Caco-2 (cell line): ENCODE results near the gene PARP3. TPM values are rescaled to one million over a fixed set of nuclear protein-coding genes. Genes with fewer than 3 reads are reported as not detected.

Experiments
- BruUV-seq: library from RNA; stranded (reverse); fragments of 400-500 nt; replicated peaks from 2 replicates; lab custom pipeline; 2021; lab: Mats Ljungman, UMichigan
- CTCF ChIA-PET: fragments of 300-600 bp; sonication (Branson Sonifier 250); formaldehyde crosslinking; loops from one replicate; lab custom pipeline; 2022; ENCODE audit warnings: antibody characterized with exemption; lab: Charles Lee
- POLR2A ChIA-PET: fragments of 300-600 bp; sonication (Branson Sonifier 250); formaldehyde crosslinking; loops from one replicate; lab custom pipeline; 2022; ENCODE audit warnings: antibody characterized with exemption; lab: Charles Lee
- DNase-seq, 2 experiments: peaks; one replicate each; pipeline versions ENCODE4 v3.0.0 to v3.0.0-alpha.2; 2020 to 2022
- H3K27me3 ChIP-seq: replicated peaks from 2 replicates; pipeline ENCODE4 v1.6.0; 2011; ENCODE audit warnings: low read length; ENCODE audit not compliant: control insufficient read depth, insufficient read depth
- H3K36me3 ChIP-seq: 2 replicates; pipeline ENCODE4 v1.5.1; 2011; ENCODE audit warnings: low read length; ENCODE audit not compliant: control insufficient read depth, insufficient read depth
- H3K4me1 ChIP-seq: fragments of 250-450 bp; sonication (Bioruptor Pico); 2 replicates; pipeline ENCODE4 v1.5.1; 2020; ENCODE audit warnings: mild to moderate bottlenecking
- H3K4me3 ChIP-seq: 2 replicates; pipeline ENCODE4 v1.5.1; 2011; ENCODE audit warnings: low read depth, mild to moderate bottlenecking, control low read depth, low read length
- H3K9me3 ChIP-seq: fragments of 250-450 bp; sonication (Bioruptor Pico); 2 replicates; pipeline ENCODE4 v1.5.1; 2020; ENCODE audit warnings: mild to moderate bottlenecking, moderate library complexity
- H3K27ac Mint-ChIP-seq: one replicate; pipeline ENCODE4 v1.8.0; 2022; ENCODE audit warnings: mixed read lengths; ENCODE audit not compliant: unreplicated experiment
- H3K27me3 Mint-ChIP-seq: one replicate; pipeline ENCODE4 v1.8.0; 2022; ENCODE audit warnings: mixed read lengths; ENCODE audit not compliant: insufficient read depth, unreplicated experiment
- H3K36me3 Mint-ChIP-seq: one replicate; pipeline ENCODE4 v1.8.0; 2022; ENCODE audit warnings: mild to moderate bottlenecking, mixed read lengths; ENCODE audit not compliant: insufficient read depth, unreplicated experiment
- H3K4me1 Mint-ChIP-seq: one replicate; pipeline ENCODE4 v1.8.0; 2022; ENCODE audit warnings: low read depth, mixed read lengths; ENCODE audit not compliant: unreplicated experiment
- H3K4me3 Mint-ChIP-seq: one replicate; pipeline ENCODE4 v1.8.0; 2022; ENCODE audit warnings: mild to moderate bottlenecking, moderate library complexity, mixed read lengths; ENCODE audit not compliant: unreplicated experiment
- H3K9me3 Mint-ChIP-seq: one replicate; pipeline ENCODE4 v1.8.0; 2022; ENCODE audit warnings: mixed read lengths; ENCODE audit not compliant: unreplicated experiment
- intact Hi-C: fragments of 100-400 bp; cut with micrococcal nuclease; formaldehyde crosslinking; loops from one replicate; pipeline ENCODE4 v1.10.0; 2022; ENCODE audit not compliant: unreplicated experiment
- total RNA-seq: library from RNA; stranded (reverse); gene quantifications from 2 replicates; pipeline ENCODE4 v1.2.3, GENCODE V29; 2022
- TF ChIP-seq, protein P1 (sequence below), 2 experiments: fragments of 200-600 bp in 1 of 2; IDR thresholded peaks; 1 replicate in 1 of 2; 2 replicates in 1 of 2; pipeline versions ENCODE4 v1.5.1 to v1.8.0; 2011 to 2022; ENCODE audit warnings: antibody characterized with exemption in 1 of 2, control low read depth in 1 of 2, inconsistent platforms in 1 of 2, low read depth in 1 of 2, low read length in 1 of 2, mild to moderate bottlenecking in 1 of 2, moderate library complexity in 1 of 2; ENCODE audit not compliant: insufficient read depth in 1 of 2, severe bottlenecking in 1 of 2, unreplicated experiment in 1 of 2

PARP3 gene
- total RNA-seq, 1 experiment from 2014 or later: 3.3 TPM

GRCh38 chr3:51982352-51982837 lies 40.2 kb downstream of the PARP3 start:
- Mint-ChIP-seq H3K36me3 (peaks cover 16% of the 10 kb centered on the region), H3K9me3 (no peaks in the 10 kb centered on the region), H3K4me3 (peak overlapping the region; percentile 99), H3K4me1 (peaks cover 14% of the 10 kb centered on the region), H3K27me3 (no peaks in the 10 kb centered on the region), H3K27ac (peak overlapping the region; percentile 86)
- DNase-seq: peak; percentile 88 to 93
- H3K4me1 ChIP-seq: peaks cover 46% of the 10 kb centered on the region
- TF ChIP-seq, protein P1, sequence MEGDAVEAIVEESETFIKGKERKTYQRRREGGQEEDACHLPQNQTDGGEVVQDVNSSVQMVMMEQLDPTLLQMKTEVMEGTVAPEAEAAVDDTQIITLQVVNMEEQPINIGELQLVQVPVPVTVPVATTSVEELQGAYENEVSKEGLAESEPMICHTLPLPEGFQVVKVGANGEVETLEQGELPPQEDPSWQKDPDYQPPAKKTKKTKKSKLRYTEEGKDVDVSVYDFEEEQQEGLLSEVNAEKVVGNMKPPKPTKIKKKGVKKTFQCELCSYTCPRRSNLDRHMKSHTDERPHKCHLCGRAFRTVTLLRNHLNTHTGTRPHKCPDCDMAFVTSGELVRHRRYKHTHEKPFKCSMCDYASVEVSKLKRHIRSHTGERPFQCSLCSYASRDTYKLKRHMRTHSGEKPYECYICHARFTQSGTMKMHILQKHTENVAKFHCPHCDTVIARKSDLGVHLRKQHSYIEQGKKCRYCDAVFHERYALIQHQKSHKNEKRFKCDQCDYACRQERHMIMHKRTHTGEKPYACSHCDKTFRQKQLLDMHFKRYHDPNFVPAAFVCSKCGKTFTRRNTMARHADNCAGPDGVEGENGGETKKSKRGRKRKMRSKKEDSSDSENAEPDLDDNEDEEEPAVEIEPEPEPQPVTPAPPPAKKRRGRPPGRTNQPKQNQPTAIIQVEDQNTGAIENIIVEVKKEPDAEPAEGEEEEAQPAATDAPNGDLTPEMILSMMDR (IDR thresholded peaks at IDR 0.05; ENCODE audit: insufficient read depth in 1 of 2, low read depth in 1 of 2, low read length in 1 of 2, severe bottlenecking in 1 of 2, unreplicated experiment in 1 of 2): peak; percentile 79 to 94
- ChIA-PET CTCF (interaction anchor here (0.7 to 2.2 kb wide), 15 partner anchors 9 to 483 kb away, joined by 3 to 51 read pairs (median 4); partner anchors contain the start of genes ABHD14A, ABHD14B, DCAF1 and PARP3), POLR2A (interaction anchor here (0.5 to 2.1 kb wide), 12 partner anchors 8 to 455 kb away, joined by 3 to 30 read pairs (median 10); partner anchors contain the start of genes ABHD14A, ABHD14B, DUSP7 and PARP3)
- peaks cover 3% of the 10 kb centered on the region for H3K36me3 ChIP-seq
- BruUV-seq: TSS peak; percentile 78
- H3K9me3 ChIP-seq: no peaks in the 10 kb centered on the region
- no peaks in the 10 kb centered on the region for H3K27me3 ChIP-seq
- intact Hi-C loops: loop anchor here (1.0 to 2.0 kb wide), 2 partner anchors 8 to 14 kb away; partner anchors contain the start of gene ABHD14B
- peak overlapping the region; percentile 46 for H3K4me3 ChIP-seq

DNA sequence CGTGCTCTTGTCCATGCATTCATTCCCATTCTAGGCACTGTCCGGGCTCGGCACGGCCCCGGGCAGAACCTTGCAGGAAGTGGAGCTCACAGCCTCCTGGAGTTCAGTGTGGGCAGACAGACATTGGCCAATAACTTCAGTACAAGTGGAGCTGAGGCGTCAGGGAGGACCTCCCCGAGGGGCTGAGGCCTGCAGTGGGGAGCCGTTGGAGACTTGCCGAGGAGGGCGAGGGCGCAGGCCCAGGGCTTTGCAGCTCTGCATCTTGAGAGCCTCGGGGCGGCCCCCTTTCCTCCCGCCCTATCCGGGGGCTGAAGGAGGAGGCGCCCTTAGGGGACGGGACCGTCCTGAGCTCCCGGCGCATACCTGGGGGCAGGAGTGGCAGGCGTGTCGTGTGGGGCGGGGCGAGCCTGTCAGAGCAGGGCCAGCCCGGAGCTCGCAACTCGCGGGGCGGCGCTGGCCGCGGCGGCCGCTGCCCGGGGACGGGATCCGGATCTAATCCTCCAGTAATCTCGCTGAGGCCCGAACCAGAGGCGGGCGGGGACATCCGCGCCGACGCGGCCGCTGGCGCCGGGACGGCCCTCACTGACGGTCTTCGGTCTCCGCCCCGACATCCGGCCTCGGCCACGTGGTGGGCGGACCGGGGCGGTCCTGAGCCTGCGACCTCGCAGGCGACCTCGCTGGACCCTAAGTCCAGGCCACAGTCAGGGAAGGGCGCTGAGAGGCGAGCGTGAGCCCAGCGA lies 40.8 kb downstream of the PARP3 start, which contains the start of gene ACY1:
Gene ACY1, plus strand, starts transcription at position 698 of the 740 bp plus-strand sequence. CDS start 530 bp downstream, outside the sequence.
- Histone ChIP-seq H3K9me3 (no peaks in the 10 kb centered on the region), H3K4me1 (peaks cover 46% of the 10 kb centered on the region), H3K36me3 (peaks cover 3% of the 10 kb centered on the region), H3K27me3 (no peaks in the 10 kb centered on the region), H3K4me3 (peak within 1 kb of the TSS; percentile 46)
- TF ChIP-seq, protein P1 (IDR thresholded peaks at IDR 0.05; ENCODE audit: insufficient read depth in 1 of 2, low read depth in 1 of 2, low read length in 1 of 2, severe bottlenecking in 1 of 2, unreplicated experiment in 1 of 2): peak in 1 of 2 experiments; percentile 0
- BruUV-seq: no TSS peak
- CTCF ChIA-PET: interaction anchor here (0.6 to 2.2 kb wide), 15 partner anchors 8 to 655 kb away, joined by 3 to 51 read pairs (median 4); partner anchors contain the start of genes ABHD14A, ABHD14B, DCAF1 and PARP3
- no peaks in the 10 kb centered on the region for H3K27me3 Mint-ChIP-seq
- intact Hi-C loops: loop anchor here (1.0 to 2.0 kb wide), 3 partner anchors 9 to 14 kb away; partner anchors contain the start of genes ABHD14B and RPL29
- H3K36me3 Mint-ChIP-seq: peaks cover 19% of the 10 kb centered on the region
- H3K27ac Mint-ChIP-seq: peak within 1 kb of the TSS; percentile 86
- peaks cover 15% of the 10 kb centered on the region for H3K4me1 Mint-ChIP-seq
- H3K4me3 Mint-ChIP-seq: peak within 1 kb of the TSS; percentile 99
- POLR2A ChIA-PET: interaction anchor here (0.5 to 2.1 kb wide), 11 partner anchors 9 to 598 kb away, joined by 3 to 30 read pairs (median 10); partner anchors contain the start of genes ABHD14A, ABHD14B, DUSP7 and MANF
- no peaks in the 10 kb centered on the region for H3K9me3 Mint-ChIP-seq
- peak; percentile 95 to 96 for DNase-seq
